Endothelial cell of umbilical vein (primary cell): ENCODE data around the gene CDK11B. TPM values are rescaled to one million over a fixed set of nuclear protein-coding genes. Genes with fewer than 3 reads are reported as not detected.

Experiments
- BruUV-seq: library from RNA; stranded (reverse); fragments of 400-500 nt; replicated peaks from 2 replicates; lab custom pipeline; 2021; lab: Mats Ljungman, UMichigan
- CTCF ChIA-PET: fragments of 300-600, 350-600 bp; sonication (Branson Sonifier 250); formaldehyde crosslinking; loops from one replicate; lab custom pipeline; 2021; ENCODE audit warnings: antibody characterized with exemption, inconsistent platforms; lab: Charles Lee
- POLR2A ChIA-PET: fragments of 300-600, 350-600 bp; sonication (Branson Sonifier 250); formaldehyde crosslinking; loops from one replicate; lab custom pipeline; 2021; ENCODE audit warnings: antibody characterized with exemption, inconsistent platforms; lab: Charles Lee
- DNase-seq: peaks from one replicate; pipeline ENCODE4 v3.0.0-alpha.2; 2011; ENCODE audit warnings: low read depth, low spot score
- FAIRE-seq: peaks from 2 replicates; lab custom pipeline; 2011; peaks lifted over from hg19 to GRCh38; lab: Jason Lieb, UNC
- H2AFZ ChIP-seq: 2 replicates; pipeline ENCODE4 v1.6.0; 2012; ENCODE audit warnings: low read depth, low read length, control low read depth, inconsistent platforms
- H3K27ac ChIP-seq: 2 replicates; pipeline ENCODE4 v1.5.1; 2011; ENCODE audit warnings: low read depth, mild to moderate bottlenecking, control low read depth, low read length, moderate library complexity; ENCODE audit not compliant: insufficient read depth
- H3K27me3 ChIP-seq, 2 experiments: 2 replicates each; pipeline versions ENCODE4 v1.6.0 to v1.6.1; 2011; ENCODE audit warnings: low read length in 2 of 2, mixed read lengths in 1 of 2; ENCODE audit not compliant: control insufficient read depth in 2 of 2, insufficient read depth in 2 of 2
- H3K36me3 ChIP-seq, 2 experiments: 2 replicates in 1 of 2; 3 replicates in 1 of 2; pipeline ENCODE4 v1.5.1; 2011; ENCODE audit warnings: low read length in 2 of 2, mild to moderate bottlenecking in 1 of 2, moderate library complexity in 1 of 2; ENCODE audit not compliant: control insufficient read depth in 2 of 2, insufficient read depth in 2 of 2; ENCODE audit errors: extremely low read depth in 1 of 2
- H3K4me1 ChIP-seq: 3 replicates; pipeline ENCODE4 v1.5.1; 2011; ENCODE audit warnings: mild to moderate bottlenecking, low read length; ENCODE audit not compliant: control insufficient read depth, insufficient read depth; ENCODE audit errors: extremely low read depth
- H3K4me2 ChIP-seq: 2 replicates; pipeline ENCODE4 v1.6.1; 2011; ENCODE audit warnings: low read length, control low read depth, mixed read lengths; ENCODE audit not compliant: insufficient read depth
- H3K4me3 ChIP-seq, 3 experiments: fragments of 200-600 bp in 1 of 3; sonication (generic), shearing (Covaris generic) in 1 of 3; replicated peaks in 1 of 3; 2 replicates each; pipeline ENCODE4 v1.5.1; 2011 to 2016; ENCODE audit warnings: control low read depth in 3 of 3, low read length in 3 of 3, mild to moderate bottlenecking in 2 of 3, inconsistent platforms in 1 of 3, low read depth in 1 of 3, moderate library complexity in 1 of 3; ENCODE audit not compliant: insufficient read depth in 1 of 3
- H3K79me2 ChIP-seq: 2 replicates; pipeline ENCODE4 v1.6.0; 2012; ENCODE audit warnings: low read length, inconsistent platforms; ENCODE audit not compliant: control insufficient read depth, insufficient read depth
- H3K9ac ChIP-seq: replicated peaks from 2 replicates; pipeline ENCODE3; 2011; ENCODE audit warnings: low read length, control low read depth; ENCODE audit not compliant: insufficient read depth; ENCODE audit errors: extremely low read depth
- H3K9me1 ChIP-seq: replicated peaks from 3 replicates; pipeline ENCODE4 v1.6.0; 2011; ENCODE audit warnings: mild to moderate bottlenecking, low read length; ENCODE audit not compliant: control insufficient read depth, insufficient read depth; ENCODE audit errors: extremely low read depth
- H3K9me3 ChIP-seq: replicated peaks from 2 replicates; pipeline ENCODE4 v1.5.1; 2012; ENCODE audit warnings: low read length, inconsistent platforms; ENCODE audit not compliant: control insufficient read depth, insufficient read depth
- H4K20me1 ChIP-seq: replicated peaks from 2 replicates; pipeline ENCODE3; 2011; ENCODE audit warnings: mild to moderate bottlenecking, low read length; ENCODE audit not compliant: control insufficient read depth, insufficient read depth; ENCODE audit errors: extremely low read depth
- CTCF ChIP-seq, 2 donors: IDR thresholded peaks; 1 replicate in 1 of 2; 2 replicates in 1 of 2; pipeline ENCODE4 v1.5.1; 2011; ENCODE audit warnings: low read length in 2 of 2, mild to moderate bottlenecking in 2 of 2, moderate library complexity in 2 of 2, control low read depth in 1 of 2, inconsistent platforms in 1 of 2, low read depth in 1 of 2; ENCODE audit not compliant: insufficient read depth in 1 of 2; ENCODE audit errors: extremely low read depth in 1 of 2
- EZH2 ChIP-seq: IDR thresholded peaks from 2 replicates; pipeline ENCODE4 v1.6.1; 2012; ENCODE audit warnings: borderline replicate concordance, low read depth, mild to moderate bottlenecking, moderate library complexity, low read length, inconsistent platforms; ENCODE audit not compliant: severe bottlenecking
- FOS ChIP-seq: IDR thresholded peaks from 2 replicates; pipeline ENCODE4 v1.6.1; 2011; ENCODE audit warnings: mild to moderate bottlenecking, low read length, moderate library complexity, borderline replicate concordance; ENCODE audit not compliant: insufficient read depth
- GATA2 ChIP-seq: IDR thresholded peaks from 2 replicates; pipeline ENCODE4 v1.7.0; 2011; ENCODE audit warnings: low read depth, mild to moderate bottlenecking, moderate library complexity, mixed read lengths, low read length; ENCODE audit not compliant: insufficient read length, insufficient read depth
- JUN ChIP-seq: IDR thresholded peaks from 2 replicates; pipeline ENCODE4 v1.6.1; 2011; ENCODE audit warnings: borderline replicate concordance, low read depth; ENCODE audit not compliant: insufficient read length, insufficient read depth
- MAX ChIP-seq: IDR thresholded peaks from 2 replicates; pipeline ENCODE4 v1.6.1; 2011; ENCODE audit not compliant: insufficient read depth, insufficient read length
- MYC ChIP-seq: IDR thresholded peaks from one replicate; pipeline ENCODE4 v1.6.1; 2011; ENCODE audit warnings: mild to moderate bottlenecking, low read depth, low read length
- POLR2A ChIP-seq: IDR thresholded peaks from 2 replicates; pipeline ENCODE4 v1.6.1; 2012; ENCODE audit warnings: low read depth, mild to moderate bottlenecking, control low read depth, low read length
- POLR2AphosphoS5 ChIP-seq: IDR thresholded peaks from 2 replicates; pipeline ENCODE4 v1.6.1; 2012; ENCODE audit warnings: low read depth, mild to moderate bottlenecking, control low read depth, low read length, moderate library complexity; ENCODE audit not compliant: insufficient read depth
- dilution Hi-C: fragments of 300-500 bp; cut with MboI; formaldehyde crosslinking; loops from one replicate; pipeline ENCODE4 v1.15.0; 2019; ENCODE audit warnings: low sequenced_read_pairs; ENCODE audit not compliant: extremely low pct_ligation_motif_present
- intact Hi-C: fragments of 100-400 bp; cut with micrococcal nuclease; formaldehyde crosslinking; loops from one replicate; pipeline ENCODE4 v1.10.0; 2022
- polyA plus RNA-seq, 4 experiments: library from polyadenylated mRNA; depleted of rRNA in 3 of 4; stranded (reverse) in 3 of 4; unstranded in 1 of 4; fragments of >200 nt; gene quantifications; 2 replicates each; pipeline versions ENCODE4 v1.2.1 to v1.2.3, GENCODE V29; 2011 to 2012; ENCODE audit warnings: missing spikeins in 1 of 4
- total RNA-seq: library from RNA; stranded (reverse); gene quantifications from 2 replicates; pipeline ENCODE4 v1.2.3, GENCODE V29; 2021

CDK11B gene
- total and polyA plus RNA-seq, 2 donors (not counting 3 experiments of a cell fraction or from before 2014, with no cell fraction given) = 16.4 to 32.0 TPM

- Histone ChIP-seq H3K27ac (no peak overlapping the region), H2AFZ (no peak overlapping the region), H4K20me1 (no peaks in the 10 kb centered on the region), H3K9me1 (no peaks in the 10 kb centered on the region), H3K9me3 (no peaks in the 10 kb centered on the region), H3K4me1 (no peaks in the 10 kb centered on the region), H3K4me3 (no peak overlapping the region), H3K27me3 (peaks cover 4 to 8% of the 10 kb centered on the region in 2 experiments), H3K36me3 (no peaks in the 10 kb centered on the region), H3K79me2 (no peaks in the 10 kb centered on the region), H3K4me2 (no peak overlapping the region), H3K9ac (no peak overlapping the region)
- TF ChIP-seq JUN (no peak), FOS (no peak), CTCF (IDR thresholded peaks at IDR 0.05; ENCODE audit: extremely low read depth in 1 of 2, insufficient read depth in 1 of 2, low read depth in 1 of 2, low read length in 2 of 2) (no peak), MYC (no peak), GATA2 (no peak), MAX (no peak), POLR2A (no peak), POLR2AphosphoS5 (no peak), EZH2 (no peak)
- FAIRE-seq (no peak), DNase-seq (no peak)
- POLR2A ChIA-PET = no interaction called here
- dilution Hi-C loops (no loop called here), intact Hi-C loops (no loop called here)
- CTCF ChIA-PET = interaction anchor here (1.3 kb wide), 1 partner anchor 25 kb away, joined by 3 read pairs; no protein-coding TSS in a partner anchor
- BruUV-seq = no TSS peak
Measured at GRCh38 chr1:1604374-1605033, 54.3 kb downstream of the CDK11B start.
